ENCODE results near the gene GRM8.

GRM8 gene

GRCh38 chr7:126856691-126857291 lies 395.9 kb downstream of the GRM8 start:
- peak; percentile 44; the same call in 2 of the 3 replicates for ATAC-seq

DNA sequence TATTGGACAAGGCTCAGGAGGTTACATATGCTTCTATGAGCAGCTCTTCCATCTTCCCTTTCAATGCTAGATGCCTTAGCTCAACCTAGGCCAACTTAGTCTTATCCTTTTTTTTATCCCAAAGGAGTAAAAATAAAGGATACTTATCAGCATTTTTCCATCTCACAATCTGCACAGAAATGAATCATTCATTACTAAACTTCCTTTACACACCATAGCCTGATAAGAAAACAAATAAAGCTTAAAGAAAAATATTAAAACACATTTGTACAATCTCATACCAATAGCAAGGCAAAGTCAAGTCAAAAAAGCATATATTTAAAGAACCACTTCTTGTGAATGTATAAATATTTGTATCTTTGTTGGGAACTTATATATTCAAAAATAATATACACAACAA lies 407.4 kb downstream of the GRM8 start:
- TF ChIP-seq ESRRG (CRISPR knock-in tag; IDR thresholded peaks at IDR 0.05): no peak
- TF ChIP-seq ARNTL (CRISPR knock-in tag; IDR thresholded peaks at IDR 0.05; ENCODE audit: borderline replicate concordance, low read depth): no peak
- ATAC-seq: no peak

More at GRCh38 chr7:126856691-126857291, 395.9 kb downstream of the GRM8 start:
- no peak for TF ChIP-seq ZNF70 (CRISPR knock-in tag; IDR thresholded peaks at IDR 0.05)
- TF ChIP-seq CSDC2 (CRISPR knock-in tag; IDR thresholded peaks at IDR 0.05): no peak
- no peak for TF ChIP-seq GLIS3 (CRISPR knock-in tag; IDR thresholded peaks at IDR 0.05)
- TF ChIP-seq ZC3H10 (CRISPR knock-in tag; IDR thresholded peaks at IDR 0.05): no peak
- TF ChIP-seq CSRNP3 (CRISPR knock-in tag; IDR thresholded peaks at IDR 0.05): no peak
- TF ChIP-seq ESRRG (CRISPR knock-in tag; IDR thresholded peaks at IDR 0.05): no peak
- TF ChIP-seq RARB (CRISPR knock-in tag; IDR thresholded peaks at IDR 0.05): no peak
- no peak for TF ChIP-seq ZFP30 (CRISPR knock-in tag; IDR thresholded peaks at IDR 0.05)
- no peak for TF ChIP-seq TOX (CRISPR knock-in tag; IDR thresholded peaks at IDR 0.05; ENCODE audit: borderline replicate concordance)

DNA sequence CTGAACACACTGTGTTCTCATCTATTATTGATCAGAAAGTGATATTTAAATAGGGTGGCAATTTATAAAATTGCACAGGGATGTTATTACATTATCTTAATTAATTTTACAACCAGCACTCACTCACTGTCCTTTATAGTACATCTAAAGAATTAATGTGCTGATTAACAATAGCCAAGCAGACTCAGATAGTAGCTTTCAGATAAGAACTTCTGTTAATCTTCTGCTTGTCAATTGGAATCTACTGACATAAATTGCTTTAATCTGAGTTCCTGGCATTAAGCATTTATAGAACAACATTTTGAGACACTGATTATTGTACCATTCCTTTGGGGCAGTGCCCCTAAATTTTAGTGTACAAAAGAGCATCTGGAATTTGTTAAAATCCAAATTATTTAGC lies 408.9 kb downstream of the GRM8 start:
- ATAC-seq: no peak
- peak; percentile 79 for TF ChIP-seq ISL1 (CRISPR knock-in tag; IDR thresholded peaks at IDR 0.05)
- TF ChIP-seq ZFP3 (CRISPR knock-in tag; IDR thresholded peaks at IDR 0.05): no peak
- TF ChIP-seq TOX (CRISPR knock-in tag; IDR thresholded peaks at IDR 0.05; ENCODE audit: borderline replicate concordance): no peak
- peak; percentile 45 for TF ChIP-seq TCF4 (CRISPR knock-in tag; IDR thresholded peaks at IDR 0.05; ENCODE audit: borderline replicate concordance)
- no peak for TF ChIP-seq RARB (CRISPR knock-in tag; IDR thresholded peaks at IDR 0.05)
- TF ChIP-seq, protein P1, sequence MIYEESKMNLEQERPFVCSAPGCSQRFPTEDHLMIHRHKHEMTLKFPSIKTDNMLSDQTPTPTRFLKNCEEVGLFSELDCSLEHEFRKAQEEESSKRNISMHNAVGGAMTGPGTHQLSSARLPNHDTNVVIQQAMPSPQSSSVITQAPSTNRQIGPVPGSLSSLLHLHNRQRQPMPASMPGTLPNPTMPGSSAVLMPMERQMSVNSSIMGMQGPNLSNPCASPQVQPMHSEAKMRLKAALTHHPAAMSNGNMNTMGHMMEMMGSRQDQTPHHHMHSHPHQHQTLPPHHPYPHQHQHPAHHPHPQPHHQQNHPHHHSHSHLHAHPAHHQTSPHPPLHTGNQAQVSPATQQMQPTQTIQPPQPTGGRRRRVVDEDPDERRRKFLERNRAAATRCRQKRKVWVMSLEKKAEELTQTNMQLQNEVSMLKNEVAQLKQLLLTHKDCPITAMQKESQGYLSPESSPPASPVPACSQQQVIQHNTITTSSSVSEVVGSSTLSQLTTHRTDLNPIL (CRISPR knock-in tag; IDR thresholded peaks at IDR 0.05; ENCODE audit: low read depth): peak; percentile 17; the same call in 1 of the 2 replicates
- no peak for TF ChIP-seq POU6F1 (CRISPR knock-in tag; IDR thresholded peaks at IDR 0.05; ENCODE audit: borderline replicate concordance, low read depth)
- no peak for TF ChIP-seq ZFP30 (CRISPR knock-in tag; IDR thresholded peaks at IDR 0.05)
- TF ChIP-seq CSRNP3 (CRISPR knock-in tag; IDR thresholded peaks at IDR 0.05): peak; percentile 41; the same call in 1 of the 2 replicates
- TF ChIP-seq, protein P2, sequence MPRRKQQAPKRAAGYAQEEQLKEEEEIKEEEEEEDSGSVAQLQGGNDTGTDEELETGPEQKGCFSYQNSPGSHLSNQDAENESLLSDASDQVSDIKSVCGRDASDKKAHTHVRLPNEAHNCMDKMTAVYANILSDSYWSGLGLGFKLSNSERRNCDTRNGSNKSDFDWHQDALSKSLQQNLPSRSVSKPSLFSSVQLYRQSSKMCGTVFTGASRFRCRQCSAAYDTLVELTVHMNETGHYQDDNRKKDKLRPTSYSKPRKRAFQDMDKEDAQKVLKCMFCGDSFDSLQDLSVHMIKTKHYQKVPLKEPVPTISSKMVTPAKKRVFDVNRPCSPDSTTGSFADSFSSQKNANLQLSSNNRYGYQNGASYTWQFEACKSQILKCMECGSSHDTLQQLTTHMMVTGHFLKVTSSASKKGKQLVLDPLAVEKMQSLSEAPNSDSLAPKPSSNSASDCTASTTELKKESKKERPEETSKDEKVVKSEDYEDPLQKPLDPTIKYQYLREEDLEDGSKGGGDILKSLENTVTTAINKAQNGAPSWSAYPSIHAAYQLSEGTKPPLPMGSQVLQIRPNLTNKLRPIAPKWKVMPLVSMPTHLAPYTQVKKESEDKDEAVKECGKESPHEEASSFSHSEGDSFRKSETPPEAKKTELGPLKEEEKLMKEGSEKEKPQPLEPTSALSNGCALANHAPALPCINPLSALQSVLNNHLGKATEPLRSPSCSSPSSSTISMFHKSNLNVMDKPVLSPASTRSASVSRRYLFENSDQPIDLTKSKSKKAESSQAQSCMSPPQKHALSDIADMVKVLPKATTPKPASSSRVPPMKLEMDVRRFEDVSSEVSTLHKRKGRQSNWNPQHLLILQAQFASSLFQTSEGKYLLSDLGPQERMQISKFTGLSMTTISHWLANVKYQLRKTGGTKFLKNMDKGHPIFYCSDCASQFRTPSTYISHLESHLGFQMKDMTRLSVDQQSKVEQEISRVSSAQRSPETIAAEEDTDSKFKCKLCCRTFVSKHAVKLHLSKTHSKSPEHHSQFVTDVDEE (CRISPR knock-in tag; IDR thresholded peaks at IDR 0.05): peak; percentile 19
- TF ChIP-seq ESRRG (CRISPR knock-in tag; IDR thresholded peaks at IDR 0.05): no peak
- no peak for TF ChIP-seq SNAI2 (CRISPR knock-in tag; IDR thresholded peaks at IDR 0.05)
- TF ChIP-seq PATZ1 (CRISPR knock-in tag; IDR thresholded peaks at IDR 0.05; ENCODE audit: borderline replicate concordance): no peak
